ENCODE results near the gene AKT3. TPM values are rescaled to one million over a fixed set of nuclear protein-coding genes. Genes with fewer than 3 reads are reported as not detected.
"Not testable (repeated sequence)": the region's sequence is repeated elsewhere in the genome, so short reads cannot be mapped to it uniquely, and the experiment has no call there.

The AKT3 gene
- total RNA-seq, 1 donor from 2014 or later = 38.5 TPM

DNA sequence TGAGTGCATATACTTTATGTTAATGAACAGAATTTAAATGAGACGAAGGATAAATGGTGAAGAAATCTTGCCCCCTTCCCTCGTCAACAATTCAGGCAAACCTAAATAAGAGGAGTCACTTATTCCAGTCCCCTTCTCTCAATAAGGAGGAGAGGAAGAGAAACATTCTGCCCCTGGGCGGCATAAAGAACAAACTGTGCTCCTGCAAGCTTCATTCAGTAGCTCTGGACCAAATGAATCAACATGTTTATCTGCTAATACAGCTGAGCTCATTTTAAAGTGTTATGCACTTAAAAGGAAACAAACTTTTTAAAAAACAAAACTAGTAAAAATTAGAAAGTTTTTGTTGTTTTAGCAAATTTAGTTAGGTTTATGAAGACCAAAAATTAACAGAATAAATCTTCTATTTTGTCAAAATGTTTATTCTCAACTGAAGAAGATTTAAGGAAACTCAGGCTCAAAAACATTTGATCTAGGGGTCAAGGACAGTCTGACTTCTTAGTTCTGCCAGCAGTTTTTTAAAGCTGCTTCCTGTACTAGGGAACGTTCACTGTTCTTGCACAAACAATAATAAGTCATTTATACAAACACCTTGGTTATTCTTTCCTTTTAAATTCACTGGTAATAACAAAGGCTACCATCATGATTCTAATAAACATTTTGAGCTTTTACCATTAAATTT, 58.3 kb downstream of the AKT3 start:
- no peaks in the 10 kb centered on the region for H3K27me3 Mint-ChIP-seq
- DNase-seq = no peak
- H3K9me3 Mint-ChIP-seq = no peaks in the 10 kb centered on the region
- H3K27ac Mint-ChIP-seq = no peak overlapping the region
- peaks cover 10% of the 10 kb centered on the region for H3K4me1 Mint-ChIP-seq
- H3K4me3 Mint-ChIP-seq = no peak overlapping the region
- H3K36me3 Mint-ChIP-seq (ENCODE audit: low read depth) = peaks cover 4% of the 10 kb centered on the region
- intact Hi-C loops (cut with micrococcal nuclease) = no loop called here

DNA sequence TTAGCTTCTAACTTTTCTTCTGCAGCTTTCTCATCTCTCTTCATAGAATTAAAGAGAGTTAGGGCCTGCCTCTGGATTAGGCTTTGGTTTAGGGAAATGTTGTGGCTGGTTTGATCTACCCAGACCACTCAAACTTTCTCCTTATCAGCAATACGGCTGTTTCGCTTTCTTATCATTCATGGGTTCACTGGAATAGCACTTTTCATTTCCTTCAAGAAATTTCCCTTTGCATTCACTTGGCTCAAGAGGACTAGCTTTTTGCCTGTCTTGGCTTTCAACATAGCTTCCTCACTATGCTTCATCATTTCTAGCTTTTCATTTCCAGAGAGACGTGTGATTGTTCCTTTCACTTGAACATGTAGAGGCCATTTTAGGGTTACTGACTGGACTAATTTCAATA, 59.6 kb downstream of the AKT3 start:
- intact Hi-C loops (cut with micrococcal nuclease) = no loop called here
- Mint-ChIP-seq H3K36me3 (ENCODE audit: low read depth) (no peaks in the 10 kb centered on the region), H3K27ac (no peak overlapping the region), H3K4me3 (no peak overlapping the region), H3K27me3 (no peaks in the 10 kb centered on the region), H3K9me3 (no peaks in the 10 kb centered on the region), H3K4me1 (peaks cover 10% of the 10 kb centered on the region)
- DNase-seq = no peak

DNA sequence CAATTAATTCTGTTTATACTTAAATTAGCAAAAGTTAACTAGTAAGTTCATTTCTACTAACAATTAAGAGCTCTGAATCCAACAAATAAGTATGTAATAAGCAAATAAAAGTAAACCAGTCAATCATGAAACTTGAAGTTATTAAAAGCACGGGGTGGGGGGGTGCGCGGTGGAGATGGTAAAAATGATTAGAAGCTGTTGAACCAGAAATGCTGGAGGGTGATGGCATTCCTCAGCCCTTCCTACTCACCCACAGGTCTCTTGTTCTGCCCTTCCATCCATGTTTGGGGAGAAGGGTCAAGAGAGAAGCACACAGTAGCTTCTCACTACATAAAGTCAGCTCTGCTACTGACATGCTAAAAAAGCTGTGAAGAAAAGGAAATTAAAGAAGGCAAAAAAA, 63.5 kb downstream of the AKT3 start:
- no peaks in the 10 kb centered on the region for H3K27me3 Mint-ChIP-seq
- no peak for DNase-seq
- H3K36me3 Mint-ChIP-seq (ENCODE audit: low read depth) = no peaks in the 10 kb centered on the region
- no peak overlapping the region for H3K4me3 Mint-ChIP-seq
- intact Hi-C loops (cut with micrococcal nuclease) = no loop called here
- H3K9me3 Mint-ChIP-seq = no peaks in the 10 kb centered on the region
- H3K27ac Mint-ChIP-seq = no peak overlapping the region
- peaks cover 4% of the 10 kb centered on the region for H3K4me1 Mint-ChIP-seq

DNA sequence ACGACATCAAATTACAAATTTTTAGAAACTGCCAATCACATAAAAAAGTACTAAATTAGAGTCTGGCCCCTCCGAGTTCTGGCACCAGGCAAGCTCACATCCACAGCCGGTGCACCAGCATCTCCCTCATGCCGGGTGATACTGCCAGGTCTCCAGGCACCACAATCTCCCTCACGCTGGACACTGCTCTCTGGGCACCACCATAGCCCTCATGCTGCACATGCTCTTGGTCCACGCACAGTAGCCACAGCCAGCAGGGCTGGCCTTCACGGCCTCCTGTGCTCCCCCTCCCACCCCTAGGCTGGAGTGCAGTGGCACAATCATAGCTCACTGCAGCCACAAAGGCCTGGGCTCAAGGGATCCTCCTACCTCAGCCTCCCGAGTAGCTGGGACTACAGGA, 65.5 kb downstream of the AKT3 start:
- H3K27ac Mint-ChIP-seq = no peak overlapping the region
- no peaks in the 10 kb centered on the region for H3K4me1 Mint-ChIP-seq
- no peak overlapping the region for H3K4me3 Mint-ChIP-seq
- DNase-seq = no peak
- H3K27me3 Mint-ChIP-seq = no peaks in the 10 kb centered on the region
- H3K9me3 Mint-ChIP-seq = no peaks in the 10 kb centered on the region
- intact Hi-C loops (cut with micrococcal nuclease) = no loop called here
- H3K36me3 Mint-ChIP-seq (ENCODE audit: low read depth) = no peaks in the 10 kb centered on the region

DNA sequence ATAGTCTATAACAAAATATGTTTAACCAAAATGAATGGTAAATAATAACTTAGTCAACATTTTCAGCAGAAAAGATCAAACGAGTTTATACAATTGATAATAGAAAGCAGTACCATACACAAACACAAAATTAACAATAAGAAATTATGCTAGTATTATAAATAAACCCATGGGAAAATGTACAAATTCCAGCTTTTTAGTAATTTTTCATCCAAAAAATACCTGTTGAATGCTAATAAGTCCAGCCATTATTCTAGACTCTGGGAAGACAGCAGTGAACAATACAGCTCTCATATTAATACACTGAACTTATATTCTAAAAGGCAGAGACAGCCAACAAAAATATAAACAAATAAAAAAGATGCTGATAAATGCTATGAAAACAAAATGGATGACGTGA, 66.3 kb downstream of the AKT3 start:
- intact Hi-C loops (cut with micrococcal nuclease) = no loop called here
- no peak for DNase-seq

DNA sequence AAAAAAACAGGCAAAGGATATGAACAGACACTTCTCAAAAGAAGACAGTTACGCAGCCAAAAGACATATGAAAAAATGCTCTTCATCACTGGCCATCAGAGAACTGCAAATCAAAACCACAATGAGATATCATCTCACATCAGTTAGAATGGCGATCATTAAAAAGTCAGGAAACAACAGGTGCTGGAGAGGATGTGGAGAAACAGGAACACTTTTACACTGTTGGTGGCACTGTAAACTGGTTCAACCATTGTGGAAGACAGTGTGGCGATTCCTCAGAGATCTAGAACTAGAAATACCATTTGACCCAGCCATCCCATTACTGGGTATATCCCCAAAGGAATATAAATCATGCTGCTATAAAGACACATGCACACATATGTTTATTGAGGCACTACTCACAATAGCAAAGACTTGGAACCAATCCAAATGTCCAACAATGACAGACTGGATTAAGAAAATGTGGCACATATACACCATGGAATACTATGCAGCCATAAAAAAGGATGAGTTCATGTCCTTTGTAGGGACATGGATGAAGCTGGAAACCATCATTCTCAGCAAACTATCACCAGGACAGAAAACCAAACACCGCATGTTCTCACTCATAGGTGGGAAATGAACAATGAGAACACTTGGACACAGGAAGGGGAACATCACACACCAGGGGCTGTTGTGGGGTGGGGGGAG, 77.5 kb downstream of the AKT3 start:
- DNase-seq; H3K36me3 Mint-ChIP-seq (ENCODE audit: low read depth); H3K4me3 Mint-ChIP-seq; H3K4me1 Mint-ChIP-seq; H3K27ac Mint-ChIP-seq; intact Hi-C loops (cut with micrococcal nuclease); H3K27me3 Mint-ChIP-seq: not testable (repeated sequence)
- peaks cover 14% of the 10 kb centered on the region for H3K9me3 Mint-ChIP-seq

More for the DNA sequence above, 66.3 kb downstream of the AKT3 start:
- no peak overlapping the region for H3K4me3 Mint-ChIP-seq
- H3K9me3 Mint-ChIP-seq = no peaks in the 10 kb centered on the region
- H3K36me3 Mint-ChIP-seq (ENCODE audit: low read depth) = peaks cover 1% of the 10 kb centered on the region
- H3K27me3 Mint-ChIP-seq = no peaks in the 10 kb centered on the region
- no peak overlapping the region for H3K27ac Mint-ChIP-seq
- no peaks in the 10 kb centered on the region for H3K4me1 Mint-ChIP-seq

DNA sequence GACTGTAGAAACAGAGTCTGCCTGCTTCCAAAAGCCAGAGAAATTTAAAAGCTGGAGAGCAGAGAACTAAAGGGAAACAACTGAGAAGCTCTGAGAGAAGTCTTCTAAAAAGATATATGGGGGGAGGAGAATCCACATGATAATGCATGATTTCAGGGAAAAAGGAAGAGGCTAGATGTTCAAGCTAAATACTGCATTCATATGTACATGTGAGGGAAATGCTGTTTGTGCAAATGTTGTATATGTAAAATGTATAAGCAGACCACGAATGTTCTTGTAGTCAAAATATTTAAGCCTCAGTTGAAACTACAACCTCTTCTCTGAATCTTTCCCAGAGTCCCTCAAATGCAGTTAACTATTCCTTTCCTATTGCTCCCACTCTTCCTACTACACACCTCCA, 79.2 kb downstream of the AKT3 start:
- Mint-ChIP-seq H3K4me3 (no peak overlapping the region), H3K4me1 (no peaks in the 10 kb centered on the region)

DNA sequence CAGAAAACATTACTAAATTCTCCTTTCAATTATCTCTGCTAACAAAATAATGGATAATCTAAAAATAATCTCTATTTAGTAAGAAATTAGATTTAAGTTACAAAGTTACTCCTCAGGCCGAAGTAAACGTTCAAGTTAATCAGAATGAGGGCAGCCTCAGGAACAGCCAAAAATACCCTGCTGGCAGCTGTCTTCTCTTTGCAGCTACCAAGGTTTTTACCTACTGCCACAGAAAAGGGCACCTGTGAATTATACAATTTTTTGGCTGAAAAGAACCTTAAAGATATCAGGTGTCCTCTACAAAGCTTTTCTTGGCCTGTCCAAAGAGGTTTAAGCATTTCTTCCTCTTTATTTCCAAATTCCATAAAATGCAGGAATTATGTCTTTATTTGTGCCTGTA, 84.4 kb downstream of the AKT3 start:
- no peaks in the 10 kb centered on the region for H3K4me1 Mint-ChIP-seq
- intact Hi-C loops (cut with micrococcal nuclease) = no loop called here
- H3K36me3 Mint-ChIP-seq (ENCODE audit: low read depth) = no peaks in the 10 kb centered on the region
- peaks cover 2% of the 10 kb centered on the region for H3K27me3 Mint-ChIP-seq
- no peak overlapping the region for H3K4me3 Mint-ChIP-seq
- no peaks in the 10 kb centered on the region for H3K9me3 Mint-ChIP-seq
- no peak for DNase-seq
- no peak overlapping the region for H3K27ac Mint-ChIP-seq

More for the DNA sequence above, 79.2 kb downstream of the AKT3 start:
- Mint-ChIP-seq H3K36me3 (ENCODE audit: low read depth) (peaks cover 8% of the 10 kb centered on the region), H3K9me3 (peaks cover 8% of the 10 kb centered on the region), H3K27me3 (no peaks in the 10 kb centered on the region), H3K27ac (no peak overlapping the region)
- no peak for DNase-seq
- intact Hi-C loops (cut with micrococcal nuclease) = no loop called here

DNA sequence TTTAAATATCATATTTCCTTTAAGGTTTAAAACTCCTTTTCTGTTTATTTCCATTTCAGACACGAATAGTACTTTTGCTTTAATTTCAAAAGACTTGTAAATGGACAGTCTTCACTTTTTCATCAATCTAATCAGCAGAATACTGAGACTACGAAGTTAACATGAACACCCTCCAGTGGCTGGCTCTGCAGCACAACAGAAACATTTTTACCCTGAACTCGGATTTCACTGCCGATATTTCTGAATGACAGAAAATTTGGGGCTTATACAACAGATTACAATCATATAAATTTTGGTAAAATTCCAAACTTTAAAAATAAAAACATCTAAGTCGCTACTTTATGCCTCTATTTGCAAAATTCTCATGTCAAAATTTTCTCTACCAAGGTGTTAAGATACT, 86.2 kb downstream of the AKT3 start:
- Mint-ChIP-seq H3K27ac (no peak overlapping the region), H3K4me3 (no peak overlapping the region), H3K9me3 (no peaks in the 10 kb centered on the region), H3K27me3 (peaks cover 2% of the 10 kb centered on the region), H3K36me3 (ENCODE audit: low read depth) (no peaks in the 10 kb centered on the region), H3K4me1 (no peaks in the 10 kb centered on the region)
- DNase-seq = no peak
- intact Hi-C loops (cut with micrococcal nuclease) = no loop called here

DNA sequence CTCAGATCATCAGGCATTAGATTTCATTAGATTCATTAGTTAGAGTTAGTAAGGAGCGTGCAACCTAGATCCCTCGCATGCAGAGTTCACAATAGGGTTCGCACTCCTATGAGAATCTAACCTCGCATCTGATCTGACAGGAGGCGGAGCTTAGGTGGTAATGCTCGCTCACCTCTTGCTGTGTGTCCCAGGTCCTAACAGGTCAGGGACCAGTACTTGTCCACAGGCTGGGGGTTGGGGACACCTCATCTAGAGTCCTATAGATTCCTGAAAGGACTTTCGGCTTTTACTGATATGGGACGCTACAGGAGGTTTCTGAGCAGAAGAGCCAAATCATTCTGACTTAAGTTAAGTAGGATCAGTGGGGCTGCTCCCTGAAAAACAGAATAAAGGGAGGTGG, 91.4 kb downstream of the AKT3 start:
- H3K27ac Mint-ChIP-seq = no peak overlapping the region
- H3K36me3 Mint-ChIP-seq (ENCODE audit: low read depth) = no peaks in the 10 kb centered on the region
- no peak for DNase-seq
- H3K9me3 Mint-ChIP-seq = no peaks in the 10 kb centered on the region
- intact Hi-C loops (cut with micrococcal nuclease) = no loop called here
- H3K27me3 Mint-ChIP-seq = no peaks in the 10 kb centered on the region
- no peak overlapping the region for H3K4me3 Mint-ChIP-seq
- H3K4me1 Mint-ChIP-seq = peaks cover 4% of the 10 kb centered on the region

DNA sequence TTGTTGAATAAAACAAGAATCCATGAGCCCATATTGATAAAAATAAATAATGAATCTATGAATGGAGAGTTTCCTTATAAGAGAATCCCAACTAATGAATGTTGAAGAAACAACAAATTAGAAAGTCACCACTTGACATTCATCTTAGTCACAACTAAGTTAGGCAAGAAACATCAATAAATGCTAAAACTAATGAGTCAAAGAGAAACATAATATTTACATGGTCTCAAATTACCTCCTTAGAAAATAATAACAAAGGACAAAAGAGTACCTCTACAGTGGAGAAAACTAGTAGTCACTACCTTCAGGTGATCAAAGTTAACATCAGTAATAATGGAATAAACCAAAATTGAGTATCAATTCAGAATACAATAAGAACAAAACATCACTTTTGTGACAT, 93.5 kb downstream of the AKT3 start:
- Mint-ChIP-seq H3K27me3 (no peaks in the 10 kb centered on the region), H3K4me3 (no peak overlapping the region), H3K36me3 (ENCODE audit: low read depth) (no peaks in the 10 kb centered on the region), H3K27ac (no peak overlapping the region), H3K9me3 (no peaks in the 10 kb centered on the region), H3K4me1 (peaks cover 4% of the 10 kb centered on the region)
- no peak for DNase-seq
- intact Hi-C loops (cut with micrococcal nuclease) = no loop called here

DNA sequence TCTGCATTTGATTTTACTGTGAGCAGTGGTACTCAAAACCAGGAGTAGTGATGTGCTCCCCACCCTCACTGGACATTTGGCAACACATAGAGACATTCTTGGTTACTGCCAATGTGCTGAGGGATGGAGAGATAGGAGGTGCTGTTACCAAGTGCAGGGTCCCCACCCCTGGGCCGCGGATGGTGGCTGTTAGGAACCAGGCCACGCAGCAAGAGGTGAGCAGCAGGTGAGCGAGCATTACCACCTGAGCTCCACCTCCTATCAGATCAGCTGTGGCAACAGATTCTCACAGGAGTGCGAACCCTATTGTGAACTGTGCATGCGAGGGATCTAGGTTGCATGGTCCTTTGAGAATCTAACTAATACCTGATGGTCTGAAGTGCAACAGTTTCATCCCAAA, 95.7 kb downstream of the AKT3 start:
- H3K4me3 Mint-ChIP-seq = no peak overlapping the region
- no peak for DNase-seq
- H3K36me3 Mint-ChIP-seq (ENCODE audit: low read depth) = no peaks in the 10 kb centered on the region
- intact Hi-C loops (cut with micrococcal nuclease) = no loop called here
- no peak overlapping the region for H3K27ac Mint-ChIP-seq
- peaks cover 6% of the 10 kb centered on the region for H3K4me1 Mint-ChIP-seq
- H3K9me3 Mint-ChIP-seq = no peaks in the 10 kb centered on the region
- no peaks in the 10 kb centered on the region for H3K27me3 Mint-ChIP-seq

DNA sequence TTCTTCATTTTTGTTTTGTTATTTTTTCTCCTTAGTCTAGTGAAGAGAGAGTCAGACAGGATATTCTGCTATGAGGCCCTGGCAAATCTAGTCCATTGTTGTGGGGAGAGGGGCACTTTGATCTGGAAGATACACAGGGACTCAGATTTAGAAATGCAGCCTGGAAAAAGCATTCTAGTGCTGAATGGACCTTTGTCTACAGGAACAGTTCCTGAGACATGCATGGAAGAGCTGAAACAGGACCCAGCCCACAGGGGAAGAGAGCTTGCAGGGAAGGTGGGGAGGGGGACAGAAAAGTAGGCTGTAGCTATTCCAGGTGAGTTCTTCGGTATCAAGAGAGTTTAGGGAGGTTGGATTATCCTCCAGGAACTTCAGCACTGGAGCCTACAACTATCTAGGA, 98.5 kb downstream of the AKT3 start:
- H3K9me3 Mint-ChIP-seq = no peaks in the 10 kb centered on the region
- H3K4me3 Mint-ChIP-seq = no peak overlapping the region
- intact Hi-C loops (cut with micrococcal nuclease) = no loop called here
- no peak overlapping the region for H3K27ac Mint-ChIP-seq
- no peaks in the 10 kb centered on the region for H3K36me3 Mint-ChIP-seq (ENCODE audit: low read depth)
- peaks cover 3% of the 10 kb centered on the region for H3K4me1 Mint-ChIP-seq
- no peak for DNase-seq
- H3K27me3 Mint-ChIP-seq = no peaks in the 10 kb centered on the region

DNA sequence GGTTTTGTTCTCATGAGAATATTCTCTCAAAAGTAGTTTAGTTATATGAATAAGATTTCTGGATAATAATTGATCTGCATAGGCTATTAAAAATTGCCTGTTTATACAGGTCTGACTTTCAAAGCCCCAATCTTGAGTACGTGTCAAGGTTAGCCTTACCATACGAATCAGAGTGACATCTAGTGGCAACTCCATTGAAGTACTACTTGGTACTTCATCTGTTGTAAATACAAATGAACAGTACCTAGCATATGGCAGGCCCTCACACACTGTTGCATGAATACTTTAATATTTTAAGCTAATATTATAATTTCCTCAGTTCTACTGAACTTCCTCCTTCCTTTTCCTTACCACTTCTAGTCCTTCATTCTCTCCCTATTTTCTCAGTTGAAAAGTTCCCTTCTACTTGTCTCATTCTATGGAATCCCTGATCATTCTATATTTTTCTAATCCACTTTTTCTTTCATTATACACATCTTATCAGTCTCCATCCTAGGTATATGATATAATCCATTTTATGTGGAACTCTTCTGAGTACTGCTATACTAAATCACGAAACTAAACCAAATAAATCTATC, 101.2 kb downstream of the AKT3 start:
- H3K4me3 Mint-ChIP-seq = no peak overlapping the region
- no peaks in the 10 kb centered on the region for H3K9me3 Mint-ChIP-seq
- intact Hi-C loops (cut with micrococcal nuclease) = loop anchor here (1.0 to 10.0 kb wide), 5 partner anchors 164 to 526 kb away; no protein-coding TSS in a partner anchor
- peaks cover 2% of the 10 kb centered on the region for H3K36me3 Mint-ChIP-seq (ENCODE audit: low read depth)
- H3K4me1 Mint-ChIP-seq = peaks cover 2% of the 10 kb centered on the region
- DNase-seq = peak; percentile 79
- no peak overlapping the region for H3K27ac Mint-ChIP-seq
- no peaks in the 10 kb centered on the region for H3K27me3 Mint-ChIP-seq

All from activated CD4-positive, alpha-beta T cell treated with anti-CD3 and anti-CD28 coated beads, Interleukin-2, amount 10 ng/mL, durations not matched to agents 24 days and 14 days (primary cell).